CD4-positive, alpha-beta T cell (primary cell): Measurements from ENCODE around the gene BCL3. TPM values are rescaled to one million over a fixed set of nuclear protein-coding genes. Genes with fewer than 3 reads are reported as not detected.

Experiments
- ATAC-seq: fragments of 200-7000 bp; cut with Tn5 transposase; one replicate; pipeline ENCODE4 v1.10.0; 2022; ENCODE audit warnings: mild to moderate bottlenecking; ENCODE audit not compliant: poor library complexity
- CTCF ChIA-PET: fragments of 350-600 bp; sonication (Branson Sonifier 250); formaldehyde crosslinking; loops from one replicate; lab custom pipeline; 2021; ENCODE audit warnings: antibody characterized with exemption, inconsistent platforms; lab: Charles Lee
- POLR2A ChIA-PET: fragments of 350-600 bp; sonication (Branson Sonifier 250); formaldehyde crosslinking; loops from one replicate; lab custom pipeline; 2021; ENCODE audit warnings: antibody characterized with exemption, inconsistent platforms; lab: Charles Lee
- DNase-seq, 14 experiments: peaks; one replicate each; pipeline ENCODE4 v3.0.0-alpha.2; 2013 to 2020; ENCODE audit warnings: mixed read lengths in 2 of 14
- H3K27ac ChIP-seq, 2 donors: one replicate each; pipeline versions ENCODE4 v1.5.1 to v1.7.0; 2013; ENCODE audit warnings: low read length in 2 of 2, low read depth in 1 of 2, mild to moderate bottlenecking in 1 of 2
- H3K27me3 ChIP-seq, 2 experiments: 1 replicate in 1 of 2; 2 replicates in 1 of 2; pipeline versions ENCODE4 v1.6.1 to v1.7.0; 2013; ENCODE audit warnings: low read length in 2 of 2, control low read depth in 1 of 2, mild to moderate bottlenecking in 1 of 2, moderate library complexity in 1 of 2; ENCODE audit not compliant: insufficient read depth in 2 of 2, control insufficient read depth in 1 of 2
- H3K36me3 ChIP-seq: one replicate; pipeline ENCODE4 v1.6.1; 2013; ENCODE audit warnings: low read length, control low read depth; ENCODE audit not compliant: insufficient read depth
- H3K4me1 ChIP-seq: one replicate; pipeline ENCODE4 v1.6.1; 2013; ENCODE audit warnings: low read length, control low read depth; ENCODE audit not compliant: insufficient read depth
- H3K4me3 ChIP-seq: one replicate; pipeline ENCODE4 v1.5.1; 2013; ENCODE audit warnings: mild to moderate bottlenecking, low read length, moderate library complexity
- H3K9me3 ChIP-seq, 2 experiments: 1 replicate in 1 of 2; 2 replicates in 1 of 2; pipeline versions ENCODE4 v1.6.1 to v1.7.0; 2013; ENCODE audit warnings: low read length in 2 of 2, mild to moderate bottlenecking in 2 of 2, control low read depth in 1 of 2, moderate library complexity in 1 of 2; ENCODE audit not compliant: control insufficient read depth in 1 of 2, insufficient read depth in 1 of 2
- H3K27ac Mint-ChIP-seq: one replicate; pipeline ENCODE4 v1.8.0; 2020; ENCODE audit warnings: mixed read lengths
- H3K27me3 Mint-ChIP-seq: one replicate; pipeline ENCODE4 v1.8.0; 2021; ENCODE audit warnings: mixed read lengths
- H3K36me3 Mint-ChIP-seq: one replicate; pipeline ENCODE4 v1.8.0; 2021; ENCODE audit warnings: low read depth, mixed read lengths
- H3K4me1 Mint-ChIP-seq: one replicate; pipeline ENCODE4 v1.8.0; 2021; ENCODE audit warnings: low read depth, mixed read lengths
- H3K4me3 Mint-ChIP-seq: one replicate; pipeline ENCODE4 v1.8.0; 2020; ENCODE audit warnings: mild to moderate bottlenecking, mixed read lengths
- H3K9me3 Mint-ChIP-seq: one replicate; pipeline ENCODE4 v1.8.0; 2020; ENCODE audit warnings: mixed read lengths
- intact Hi-C, 2 experiments: fragments of 100-400 bp; cut with DNase I in 1 of 2; cut with micrococcal nuclease in 1 of 2; formaldehyde crosslinking; loops; one replicate each; pipeline versions ENCODE4 v1.15.1 to v1.9.0; 2023 to 2025; cut with DNase I, micrococcal nuclease
- total RNA-seq, 174 experiments: library from RNA in 2 of 174; stranded (reverse) in 2 of 174; gene quantifications; one replicate each; pipeline ENCODE4 v1.2.3 and lab custom pipeline; 2021 to 2026
- TF ChIP-seq, protein P1 (sequence below): fragments of 200-600 bp; IDR thresholded peaks from one replicate; pipeline ENCODE4 v1.8.0; 2022; ENCODE audit warnings: antibody characterized with exemption, mild to moderate bottlenecking

The BCL3 gene
- total RNA-seq, 2 experiments from 2014 or later, result 90.9 to 97.1 TPM

DNA sequence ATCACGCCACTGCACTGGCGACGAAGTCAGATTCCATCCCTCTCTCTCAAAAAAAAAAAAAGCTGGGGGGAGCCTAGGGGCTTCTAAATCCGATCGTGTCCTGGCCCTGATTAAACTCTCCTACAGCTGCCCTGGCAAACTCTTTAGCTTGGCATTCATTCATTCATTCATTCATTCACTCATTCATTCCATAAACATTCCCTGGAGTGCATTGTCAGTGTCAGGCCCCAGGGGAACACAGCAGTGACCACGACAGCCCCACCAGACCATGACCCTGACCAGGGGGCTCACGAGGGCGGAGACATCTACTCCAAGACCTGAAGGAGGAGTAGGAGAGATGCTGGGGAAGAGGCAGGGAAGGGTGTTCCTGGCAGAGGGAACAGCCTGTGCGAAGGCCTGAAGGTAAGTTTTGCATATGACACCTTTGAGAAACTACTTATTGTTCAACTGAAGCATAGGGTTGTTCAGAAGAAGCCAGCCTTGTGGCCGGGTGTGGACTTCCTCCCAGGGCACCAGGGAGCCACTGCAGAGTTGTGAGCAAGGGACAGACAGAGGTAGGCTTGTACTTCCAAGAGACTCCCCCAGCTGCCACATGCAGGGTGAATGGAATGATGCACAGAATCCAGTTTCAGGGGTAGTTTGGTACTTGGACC, 25.1 kb upstream of the BCL3 start:
- H3K4me3 ChIP-seq, result no peak overlapping the region
- peaks cover 27% of the 10 kb centered on the region for H3K4me1 ChIP-seq
- H3K4me3 Mint-ChIP-seq, result no peak overlapping the region
- ChIA-PET POLR2A (interaction anchor here (0.7 to 2.2 kb wide), 10 partner anchors 9 to 167 kb away, joined by 3 to 52 read pairs (median 4); partner anchors contain the start of gene TOMM40), CTCF (interaction anchor here (0.7 to 10.4 kb wide), 25 partner anchors 11 to 232 kb away, joined by 3 to 325 read pairs (median 5); partner anchors contain the start of genes CLPTM1 and NECTIN2)
- H3K27me3 ChIP-seq, result peaks cover 0 to 3% of the 10 kb centered on the region in 2 experiments
- no peaks in the 10 kb centered on the region for H3K27me3 Mint-ChIP-seq
- H3K27ac ChIP-seq, result no peak overlapping the region
- H3K27ac Mint-ChIP-seq, result no peak overlapping the region
- intact Hi-C loops, result loop anchor here in 1 of 2 experiments (5.0 kb wide), 1 partner anchor 124 kb away; the partner anchor contains the start of gene NECTIN2
- no peaks in the 10 kb centered on the region for H3K36me3 ChIP-seq
- DNase-seq (no peak), ATAC-seq (peak; percentile 55)
- no peaks in the 10 kb centered on the region for H3K9me3 ChIP-seq
- peaks cover 14% of the 10 kb centered on the region for H3K4me1 Mint-ChIP-seq
- TF ChIP-seq, protein P1, sequence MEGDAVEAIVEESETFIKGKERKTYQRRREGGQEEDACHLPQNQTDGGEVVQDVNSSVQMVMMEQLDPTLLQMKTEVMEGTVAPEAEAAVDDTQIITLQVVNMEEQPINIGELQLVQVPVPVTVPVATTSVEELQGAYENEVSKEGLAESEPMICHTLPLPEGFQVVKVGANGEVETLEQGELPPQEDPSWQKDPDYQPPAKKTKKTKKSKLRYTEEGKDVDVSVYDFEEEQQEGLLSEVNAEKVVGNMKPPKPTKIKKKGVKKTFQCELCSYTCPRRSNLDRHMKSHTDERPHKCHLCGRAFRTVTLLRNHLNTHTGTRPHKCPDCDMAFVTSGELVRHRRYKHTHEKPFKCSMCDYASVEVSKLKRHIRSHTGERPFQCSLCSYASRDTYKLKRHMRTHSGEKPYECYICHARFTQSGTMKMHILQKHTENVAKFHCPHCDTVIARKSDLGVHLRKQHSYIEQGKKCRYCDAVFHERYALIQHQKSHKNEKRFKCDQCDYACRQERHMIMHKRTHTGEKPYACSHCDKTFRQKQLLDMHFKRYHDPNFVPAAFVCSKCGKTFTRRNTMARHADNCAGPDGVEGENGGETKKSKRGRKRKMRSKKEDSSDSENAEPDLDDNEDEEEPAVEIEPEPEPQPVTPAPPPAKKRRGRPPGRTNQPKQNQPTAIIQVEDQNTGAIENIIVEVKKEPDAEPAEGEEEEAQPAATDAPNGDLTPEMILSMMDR, result no peak
- H3K9me3 Mint-ChIP-seq, result no peaks in the 10 kb centered on the region
- H3K36me3 Mint-ChIP-seq, result no peaks in the 10 kb centered on the region

DNA sequence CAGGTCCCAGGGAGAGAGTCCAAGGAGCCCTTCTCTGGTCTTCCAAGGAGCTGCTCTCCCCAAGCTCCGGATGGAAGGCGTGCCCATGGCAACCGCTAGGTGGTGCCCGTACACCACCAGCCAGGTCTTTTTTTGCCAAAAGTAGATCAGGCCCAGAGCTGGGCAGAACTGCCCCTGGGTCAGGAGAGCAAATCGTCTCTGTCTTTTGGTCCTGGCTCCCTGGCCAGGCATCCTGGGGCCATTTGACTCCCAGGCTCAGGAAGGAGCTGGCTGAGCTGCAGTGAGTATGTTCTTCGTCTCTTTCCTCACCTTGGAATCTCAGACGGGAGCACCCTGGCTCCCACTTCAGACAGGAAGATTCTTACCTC, 24.6 kb upstream of the BCL3 start:
- Histone ChIP-seq H3K9me3 (no peaks in the 10 kb centered on the region), H3K27ac (no peak overlapping the region), H3K27me3 (peaks cover 0 to 3% of the 10 kb centered on the region in 2 experiments), H3K36me3 (no peaks in the 10 kb centered on the region), H3K4me1 (peaks cover 27% of the 10 kb centered on the region), H3K4me3 (no peak overlapping the region)
- CTCF ChIA-PET, result interaction anchor here (0.7 to 10.4 kb wide), 25 partner anchors 11 to 231 kb away, joined by 3 to 325 read pairs (median 5); partner anchors contain the start of genes CLPTM1 and NECTIN2
- ATAC-seq (peak; percentile 95), DNase-seq (peak; percentile 57 to 89 (median 76))
- Mint-ChIP-seq H3K27me3 (no peaks in the 10 kb centered on the region), H3K36me3 (no peaks in the 10 kb centered on the region), H3K27ac (no peak overlapping the region), H3K4me1 (peaks cover 14% of the 10 kb centered on the region), H3K4me3 (no peak overlapping the region), H3K9me3 (no peaks in the 10 kb centered on the region)
- intact Hi-C loops, result loop anchor here (1.0 to 5.0 kb wide), 5 partner anchors 23 to 123 kb away; partner anchors contain the start of gene NECTIN2 (in 1 of the 2)
- POLR2A ChIA-PET, result interaction anchor here (0.7 to 2.2 kb wide), 10 partner anchors 10 to 167 kb away, joined by 3 to 52 read pairs (median 4); partner anchors contain the start of gene TOMM40
- TF ChIP-seq, protein P1, result peak; percentile 97

DNA sequence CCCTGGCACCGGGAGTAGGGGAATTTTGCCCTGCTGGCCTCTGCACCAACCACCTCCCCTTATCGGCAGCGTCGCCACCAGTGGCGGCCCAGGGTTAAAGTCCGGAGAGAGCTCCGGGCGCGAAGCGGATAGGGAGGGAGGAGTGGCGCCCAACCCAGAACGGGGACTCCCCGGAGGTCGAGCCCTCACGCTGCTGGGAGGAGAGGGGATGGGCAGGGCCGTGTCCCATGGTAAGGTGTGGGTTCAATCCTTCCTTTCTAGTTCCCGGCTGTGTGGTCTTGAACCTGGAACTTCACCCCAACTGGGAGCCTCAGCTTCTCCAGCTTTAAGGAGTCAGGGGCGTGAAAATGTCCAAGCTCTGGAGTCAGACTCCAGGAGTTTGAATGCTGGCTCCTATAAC, 23.3 kb upstream of the BCL3 start:
- CTCF ChIA-PET, result interaction anchor here (1.0 to 10.4 kb wide), 3 partner anchors 36 to 59 kb away, joined by 4 to 325 read pairs (median 49); no protein-coding TSS in a partner anchor
- H3K27me3 Mint-ChIP-seq, result no peaks in the 10 kb centered on the region
- no peaks in the 10 kb centered on the region for H3K9me3 Mint-ChIP-seq
- POLR2A ChIA-PET, result interaction anchor here (1.0 to 2.2 kb wide), 4 partner anchors 28 to 49 kb away, joined by 3 to 52 read pairs (median 8); no protein-coding TSS in a partner anchor
- ATAC-seq (no peak), DNase-seq (peak in 2 of 14 experiments; percentile 29 to 44)
- Histone ChIP-seq H3K9me3 (no peaks in the 10 kb centered on the region), H3K27me3 (peaks cover 0 to 3% of the 10 kb centered on the region in 2 experiments), H3K36me3 (no peaks in the 10 kb centered on the region), H3K4me1 (peaks cover 27% of the 10 kb centered on the region), H3K4me3 (no peak overlapping the region), H3K27ac (no peak overlapping the region)
- peaks cover 14% of the 10 kb centered on the region for H3K4me1 Mint-ChIP-seq
- H3K27ac Mint-ChIP-seq, result no peak overlapping the region
- intact Hi-C loops, result loop anchor here in 1 of 2 experiments (2.0 kb wide), 1 partner anchor 22 kb away; no protein-coding TSS in a partner anchor
- H3K36me3 Mint-ChIP-seq, result no peaks in the 10 kb centered on the region
- TF ChIP-seq, protein P1, result no peak
- H3K4me3 Mint-ChIP-seq, result no peak overlapping the region
